ENCODE results near the gene BAD.
A peak's percentile ranks its signal among the peaks of the same experiment; 100 is the strongest.

Gene BAD

GRCh38 chr11:64306876-64307622 lies 22.6 kb upstream of the BAD start:
- peaks cover 8% of the 10 kb centered on the region; the same call in 1 of the 2 replicates for H3K4me1 ChIP-seq
- H3K27me3 ChIP-seq (ENCODE audit: low read depth), result no peaks in the 10 kb centered on the region
- in situ Hi-C loops (cut with MboI; ENCODE audit: low sequenced_read_pairs), result no loop called here
- H3K36me3 ChIP-seq (replicated peaks), result no peaks in the 10 kb centered on the region
- H3K4me3 ChIP-seq, result peak overlapping the region; percentile 67
- no peaks in the 10 kb centered on the region for H3K9me3 ChIP-seq
- no peak for DNase-seq (ENCODE audit: low spot score in 2 of 2)

- Histone ChIP-seq H3K36me3 (replicated peaks) (no peaks in the 10 kb centered on the region), H3K4me1 (peaks cover 8% of the 10 kb centered on the region; the same call in 1 of the 2 replicates), H3K27me3 (ENCODE audit: low read depth) (no peaks in the 10 kb centered on the region), H3K4me3 (peak overlapping the region; percentile 67), H3K9me3 (no peaks in the 10 kb centered on the region)
- no peak for DNase-seq (ENCODE audit: low spot score in 2 of 2)
- in situ Hi-C loops (cut with MboI; ENCODE audit: low sequenced_read_pairs), result no loop called here
These were observed 22.1 kb upstream of the BAD start for GRCh38 chr11:64306563-64306875.

- H3K4me3 ChIP-seq, result peak overlapping the region; percentile 67
- no peaks in the 10 kb centered on the region for H3K36me3 ChIP-seq (replicated peaks)
- H3K9me3 ChIP-seq, result no peaks in the 10 kb centered on the region
- DNase-seq (ENCODE audit: low spot score in 2 of 2), result peak; percentile 61 to 85
- in situ Hi-C loops (cut with MboI; ENCODE audit: low sequenced_read_pairs), result no loop called here
- H3K27me3 ChIP-seq (ENCODE audit: low read depth), result no peaks in the 10 kb centered on the region
- peaks cover 8% of the 10 kb centered on the region; the same call in 1 of the 2 replicates for H3K4me1 ChIP-seq
These were observed 21.5 kb upstream of the BAD start for GRCh38 chr11:64305691-64306562.

GRCh38 chr11:64305075-64305690 lies 20.7 kb upstream of the BAD start, which contains the start of gene ESRRA:
TSS of gene ESRRA (plus strand) at chr11:64305524. CDS start at chr11:64307180, 1,656 bp downstream.
- in situ Hi-C loops (cut with MboI; ENCODE audit: low sequenced_read_pairs), result no loop called here
- Histone ChIP-seq H3K27me3 (ENCODE audit: low read depth) (no peaks in the 10 kb centered on the region), H3K9me3 (no peaks in the 10 kb centered on the region), H3K4me1 (peaks cover 14% of the 10 kb centered on the region; the same call in 1 of the 2 replicates), H3K36me3 (replicated peaks) (no peaks in the 10 kb centered on the region), H3K4me3 (peak within 1 kb of the TSS; percentile 67)
- DNase-seq (ENCODE audit: low spot score in 2 of 2), result peak; percentile 98 to 100

- no peaks in the 10 kb centered on the region for H3K27me3 ChIP-seq (ENCODE audit: low read depth)
- no peaks in the 10 kb centered on the region for H3K36me3 ChIP-seq (replicated peaks)
- peak overlapping the region; percentile 47 for H3K4me3 ChIP-seq
- peaks cover 14% of the 10 kb centered on the region; the same call in 1 of the 2 replicates for H3K4me1 ChIP-seq
- DNase-seq (ENCODE audit: low spot score in 2 of 2), result peak; percentile 86 to 98
- in situ Hi-C loops (cut with MboI; ENCODE audit: low sequenced_read_pairs), result no loop called here
- H3K9me3 ChIP-seq, result no peaks in the 10 kb centered on the region
These were observed 20.0 kb upstream of the BAD start for GRCh38 chr11:64304316-64305072.

- H3K4me1 ChIP-seq, result peaks cover 14% of the 10 kb centered on the region; the same call in 1 of the 2 replicates
- H3K36me3 ChIP-seq (replicated peaks), result no peaks in the 10 kb centered on the region
- no peaks in the 10 kb centered on the region for H3K27me3 ChIP-seq (ENCODE audit: low read depth)
- peak overlapping the region; percentile 47 for H3K4me3 ChIP-seq
- DNase-seq (ENCODE audit: low spot score in 2 of 2), result no peak
- in situ Hi-C loops (cut with MboI; ENCODE audit: low sequenced_read_pairs), result no loop called here
- no peaks in the 10 kb centered on the region for H3K9me3 ChIP-seq
These were observed 19.5 kb upstream of the BAD start for GRCh38 chr11:64304032-64304315.

- in situ Hi-C loops (cut with MboI; ENCODE audit: low sequenced_read_pairs), result no loop called here
- Histone ChIP-seq H3K36me3 (replicated peaks) (no peaks in the 10 kb centered on the region), H3K27me3 (ENCODE audit: low read depth) (peaks cover 2% of the 10 kb centered on the region), H3K9me3 (no peaks in the 10 kb centered on the region), H3K4me1 (peaks cover 14% of the 10 kb centered on the region; the same call in 1 of the 2 replicates), H3K4me3 (no peak overlapping the region)
- no peak for DNase-seq (ENCODE audit: low spot score in 2 of 2)
These were observed 18.9 kb upstream of the BAD start for GRCh38 chr11:64303109-64304031.

- Histone ChIP-seq H3K4me3 (peak within 1 kb of the TSS; percentile 16), H3K36me3 (replicated peaks) (no peaks in the 10 kb centered on the region), H3K27me3 (ENCODE audit: low read depth) (peaks cover 35% of the 10 kb centered on the region), H3K9me3 (no peaks in the 10 kb centered on the region), H3K4me1 (peaks cover 7% of the 10 kb centered on the region; the same call in 1 of the 2 replicates)
- DNase-seq (ENCODE audit: low spot score in 2 of 2), result no peak
- in situ Hi-C loops (cut with MboI; ENCODE audit: low sequenced_read_pairs), result no loop called here
These were observed 15.6 kb upstream of the BAD start, which contains the start of gene CATSPERZ for GRCh38 chr11:64299847-64300648. TSS of gene CATSPERZ (plus strand) at chr11:64300358. CDS start at chr11:64300411, 53 bp downstream.

GRCh38 chr11:64298966-64299846 lies 14.7 kb upstream of the BAD start:
- H3K4me3 ChIP-seq, result no peak overlapping the region
- no peaks in the 10 kb centered on the region for H3K36me3 ChIP-seq (replicated peaks)
- in situ Hi-C loops (cut with MboI; ENCODE audit: low sequenced_read_pairs), result no loop called here
- H3K9me3 ChIP-seq, result no peaks in the 10 kb centered on the region
- H3K4me1 ChIP-seq, result peaks cover 7% of the 10 kb centered on the region; the same call in 1 of the 2 replicates
- DNase-seq (ENCODE audit: low spot score in 2 of 2), result no peak
- peaks cover 38% of the 10 kb centered on the region for H3K27me3 ChIP-seq (ENCODE audit: low read depth)

- no peaks in the 10 kb centered on the region for H3K36me3 ChIP-seq (replicated peaks)
- DNase-seq (ENCODE audit: low spot score in 2 of 2), result no peak
- peaks cover 7% of the 10 kb centered on the region; the same call in 1 of the 2 replicates for H3K4me1 ChIP-seq
- in situ Hi-C loops (cut with MboI; ENCODE audit: low sequenced_read_pairs), result no loop called here
- H3K4me3 ChIP-seq, result no peak overlapping the region
- peaks cover 51% of the 10 kb centered on the region for H3K27me3 ChIP-seq (ENCODE audit: low read depth)
- H3K9me3 ChIP-seq, result no peaks in the 10 kb centered on the region
These were observed 13.4 kb upstream of the BAD start for GRCh38 chr11:64297699-64298358.
